Glomerular endothelial cell (primary cell): ENCODE measurements around the gene MTREX. TPM values are rescaled to one million over a fixed set of nuclear protein-coding genes. Genes with fewer than 3 reads are reported as not detected.

Experiments
- DNase-seq: peaks from one replicate; pipeline ENCODE4 v3.0.0-alpha.2; 2011; ENCODE audit warnings: low read depth, low spot score; ENCODE audit errors: extremely low read depth
- total RNA-seq: library from RNA; depleted of rRNA; stranded (reverse); fragments of >200 nt; gene quantifications from 2 replicates; pipeline ENCODE4 v1.2.3, GENCODE V29; 2015

Gene MTREX
- total RNA-seq, 1 donor from 2014 or later, result 49.4 TPM

GRCh38 chr5:55459572-55459971 lies 151.8 kb downstream of the MTREX start:
- DNase-seq, result no peak

GRCh38 chr5:55463613-55464012 lies 155.8 kb downstream of the MTREX start:
- no peak for DNase-seq

- DNase-seq, result no peak
Observed at GRCh38 chr5:55467862-55468551, 160.2 kb downstream of the MTREX start.

DNA sequence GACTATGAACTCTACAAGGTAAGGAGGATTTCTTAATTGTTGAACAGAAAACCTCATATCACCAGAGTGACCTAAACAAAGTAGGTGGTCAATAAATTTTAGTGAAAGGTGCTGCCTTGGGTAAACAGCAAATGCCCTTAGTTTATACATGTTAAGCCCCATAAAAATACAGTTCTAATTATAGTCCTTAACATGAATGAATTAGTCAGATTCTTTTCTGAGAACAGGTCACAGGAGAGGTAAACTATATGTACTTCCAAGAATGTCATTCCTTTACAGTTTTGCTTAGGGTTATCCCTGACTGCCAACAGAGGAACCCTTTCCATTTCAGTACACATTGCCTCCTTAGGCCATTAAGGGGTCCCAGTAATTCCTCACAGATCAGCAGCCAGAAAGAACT lies 162.1 kb downstream of the MTREX start:
- no peak for DNase-seq

DNA sequence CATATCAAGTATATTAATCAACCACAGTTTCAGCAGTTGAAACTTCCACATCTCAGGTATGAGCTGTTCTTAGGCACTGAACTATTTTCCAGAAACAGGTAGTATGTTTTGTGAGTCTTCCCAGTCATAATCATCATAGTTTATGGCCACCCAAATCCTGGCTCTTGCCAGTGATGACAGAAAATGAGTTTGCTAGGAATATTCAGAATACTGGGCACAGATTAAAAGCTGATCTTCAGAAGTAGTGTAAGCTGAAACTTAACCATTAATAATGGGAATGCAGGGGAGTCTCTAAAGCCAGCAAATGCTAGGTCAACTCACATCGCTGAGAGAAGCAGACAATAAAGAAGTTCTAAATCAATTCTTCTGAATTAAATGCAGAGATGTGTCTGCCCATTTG lies 162.5 kb downstream of the MTREX start:
- DNase-seq, result no peak

GRCh38 chr5:55471468-55471867 lies 163.7 kb downstream of the MTREX start:
- DNase-seq, result no peak

- no peak for DNase-seq
Observed at GRCh38 chr5:55472642-55473041, 164.9 kb downstream of the MTREX start.

Other genes with a start within 250 kb of the MTREX start
- gene GZMA, start 205.3 kb upstream of the MTREX start, total RNA-seq, result not detected in 2 replicates
- 70.8 and 89.8 TPM in 2 replicates for gene GPX8, start 147.8 kb upstream of the MTREX start, total RNA-seq
- 0.23 TPM in 1 of 2 replicates, not detected in the other for gene CDC20B, start 134.8 kb upstream of the MTREX start, total RNA-seq
- not detected in 2 replicates for gene MCIDAS, start 80.7 kb upstream of the MTREX start, total RNA-seq
- gene CCNO, start 74.4 kb upstream of the MTREX start, total RNA-seq, result 0.10 and 0.70 TPM in 2 replicates
- 18.9 and 23.2 TPM in 2 replicates for gene DHX29, start 295 bp upstream of the MTREX start, total RNA-seq
- gene PLPP1, start 227.0 kb downstream of the MTREX start, total RNA-seq, result 33.6 and 36.5 TPM in 2 replicates